Tibial nerve (tissue), 4 donors: ENCODE data around the gene SUGP2.

Source experiments
- EP300 ChIP-seq, 2 donors: sonication (generic); formaldehyde crosslinking; IDR thresholded peaks; one replicate each; pipeline ENCODE4 v1.6.1; 2017; ENCODE audit warnings: antibody characterized with exemption in 2 of 2, mild to moderate bottlenecking in 1 of 2
- POLR2A ChIP-seq, 2 donors: fragments of 450-650 bp; IDR thresholded peaks; one replicate each; pipeline ENCODE4 v1.6.1; 2017; ENCODE audit warnings: antibody characterized with exemption in 2 of 2, mild to moderate bottlenecking in 2 of 2, moderate library complexity in 2 of 2
- TF ChIP-seq, protein P1 (sequence below), 5 experiments: fragments of 200-600 bp in 3 of 5; fragments of 450-650 bp in 2 of 5; sonication (generic) in 3 of 5; IDR thresholded peaks; one replicate each; pipeline ENCODE4 v1.5.1; 2016 to 2019; ENCODE audit warnings: antibody characterized with exemption in 5 of 5, mild to moderate bottlenecking in 3 of 5, moderate library complexity in 2 of 5

DNA sequence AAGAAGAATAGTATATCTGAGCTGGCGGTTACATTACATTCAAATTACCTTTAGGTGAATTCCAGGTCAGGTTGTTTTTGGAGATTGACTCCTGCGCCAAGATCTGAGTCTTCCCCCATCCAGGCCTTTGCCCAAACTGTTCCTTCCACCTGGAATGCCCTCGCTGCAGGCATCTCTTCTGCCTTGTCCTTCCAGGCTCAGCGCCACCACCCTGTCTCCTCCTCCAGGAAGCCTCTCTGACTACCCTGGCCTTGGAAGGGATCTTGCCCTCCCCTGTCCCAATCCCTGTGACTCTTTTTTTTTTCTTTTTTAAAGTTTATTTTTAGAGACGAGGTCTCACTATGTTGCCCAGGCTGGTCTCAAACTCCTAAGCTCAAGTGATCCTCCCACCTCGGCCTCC is 90.6 kb downstream of the SUGP2 start:
- TF ChIP-seq, protein P1, sequence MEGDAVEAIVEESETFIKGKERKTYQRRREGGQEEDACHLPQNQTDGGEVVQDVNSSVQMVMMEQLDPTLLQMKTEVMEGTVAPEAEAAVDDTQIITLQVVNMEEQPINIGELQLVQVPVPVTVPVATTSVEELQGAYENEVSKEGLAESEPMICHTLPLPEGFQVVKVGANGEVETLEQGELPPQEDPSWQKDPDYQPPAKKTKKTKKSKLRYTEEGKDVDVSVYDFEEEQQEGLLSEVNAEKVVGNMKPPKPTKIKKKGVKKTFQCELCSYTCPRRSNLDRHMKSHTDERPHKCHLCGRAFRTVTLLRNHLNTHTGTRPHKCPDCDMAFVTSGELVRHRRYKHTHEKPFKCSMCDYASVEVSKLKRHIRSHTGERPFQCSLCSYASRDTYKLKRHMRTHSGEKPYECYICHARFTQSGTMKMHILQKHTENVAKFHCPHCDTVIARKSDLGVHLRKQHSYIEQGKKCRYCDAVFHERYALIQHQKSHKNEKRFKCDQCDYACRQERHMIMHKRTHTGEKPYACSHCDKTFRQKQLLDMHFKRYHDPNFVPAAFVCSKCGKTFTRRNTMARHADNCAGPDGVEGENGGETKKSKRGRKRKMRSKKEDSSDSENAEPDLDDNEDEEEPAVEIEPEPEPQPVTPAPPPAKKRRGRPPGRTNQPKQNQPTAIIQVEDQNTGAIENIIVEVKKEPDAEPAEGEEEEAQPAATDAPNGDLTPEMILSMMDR (IDR thresholded peaks at IDR 0.05), result no peak
- no peak for TF ChIP-seq EP300 (IDR thresholded peaks at IDR 0.05)
- TF ChIP-seq POLR2A (IDR thresholded peaks at IDR 0.05), result no peak
